ENCODE data around the gene IL2RA.

The IL2RA gene

GRCh38 chr10:6037422-6037821 is 24.7 kb downstream of the IL2RA start:
- no peak for TF ChIP-seq CTCF (IDR thresholded peaks at IDR 0.05)

GRCh38 chr10:6036861-6037321 is 25.3 kb downstream of the IL2RA start:
- no peak for TF ChIP-seq CTCF (IDR thresholded peaks at IDR 0.05)

GRCh38 chr10:6035931-6036575 is 26.1 kb downstream of the IL2RA start:
- TF ChIP-seq CTCF (IDR thresholded peaks at IDR 0.05), result no peak

- TF ChIP-seq CTCF (IDR thresholded peaks at IDR 0.05), result no peak
Measured at GRCh38 chr10:6035101-6035834, 26.9 kb downstream of the IL2RA start.

GRCh38 chr10:6034371-6034770 is 27.8 kb downstream of the IL2RA start:
- no peak for TF ChIP-seq CTCF (IDR thresholded peaks at IDR 0.05)

- TF ChIP-seq CTCF (IDR thresholded peaks at IDR 0.05), result no peak
Measured at GRCh38 chr10:6033954-6034353, 28.2 kb downstream of the IL2RA start.

- no peak for TF ChIP-seq CTCF (IDR thresholded peaks at IDR 0.05)
Measured at GRCh38 chr10:6030940-6031339, 31.2 kb downstream of the IL2RA start.
